ENCODE data around the gene ZNF654. TPM values are rescaled to one million over a fixed set of nuclear protein-coding genes. Genes with fewer than 3 reads are reported as not detected.
A peak's percentile ranks its signal among the peaks of the same experiment; 100 is the strongest.
"Not testable (repeated sequence)": the region's sequence is repeated elsewhere in the genome, so short reads cannot be mapped to it uniquely, and the experiment has no call there.

The ZNF654 gene
- total RNA-seq, 3 donors from 2014 or later, result 13.1 to 20.8 (median 17.4) TPM

GRCh38 chr3:88167704-88168103 is 108.6 kb downstream of the ZNF654 start:
- DNase-seq (no peak), ATAC-seq (no peak)
- intact Hi-C loops (cut with DNase I, micrococcal nuclease), result no loop called here
- Histone ChIP-seq H3K4me3 (no peak overlapping the region), H3K36me3 (ENCODE audit: low read depth) (no peaks in the 10 kb centered on the region), H3K9me3 (no peaks in the 10 kb centered on the region), H3K4me1 (ENCODE audit: low read depth) (no peaks in the 10 kb centered on the region)
- TF ChIP-seq CTCF (IDR thresholded peaks at IDR 0.05), result no peak

- H3K36me3 ChIP-seq (ENCODE audit: low read depth), result no peaks in the 10 kb centered on the region
- no peak for TF ChIP-seq CTCF (IDR thresholded peaks at IDR 0.05)
- no peak for DNase-seq
- intact Hi-C loops (cut with DNase I, micrococcal nuclease), result no loop called here
- no peaks in the 10 kb centered on the region for H3K4me1 ChIP-seq (ENCODE audit: low read depth)
- no peak overlapping the region for H3K4me3 ChIP-seq
- no peak for ATAC-seq
- H3K9me3 ChIP-seq, result no peaks in the 10 kb centered on the region
Measured at GRCh38 chr3:88168171-88168570, 109.1 kb downstream of the ZNF654 start.

- peak in 1 of 3 donors; percentile 24 for DNase-seq
- no peaks in the 10 kb centered on the region for H3K4me1 ChIP-seq (ENCODE audit: low read depth)
- H3K9me3 ChIP-seq, result no peaks in the 10 kb centered on the region
- TF ChIP-seq CTCF (IDR thresholded peaks at IDR 0.05), result no peak
- intact Hi-C loops (cut with DNase I, micrococcal nuclease), result no loop called here
- H3K4me3 ChIP-seq, result no peak overlapping the region
- ATAC-seq, result no peak
- no peaks in the 10 kb centered on the region for H3K36me3 ChIP-seq (ENCODE audit: low read depth)
Measured at GRCh38 chr3:88180398-88180999, 121.4 kb downstream of the ZNF654 start.

- H3K36me3 ChIP-seq (ENCODE audit: low read depth); intact Hi-C loops (cut with DNase I, micrococcal nuclease); DNase-seq; H3K4me1 ChIP-seq (ENCODE audit: low read depth); ATAC-seq; H3K4me3 ChIP-seq; H3K9me3 ChIP-seq: not testable (repeated sequence)
Measured at GRCh38 chr3:88182165-88182918, 123.3 kb downstream of the ZNF654 start.

- DNase-seq, result no peak
- intact Hi-C loops (cut with DNase I, micrococcal nuclease), result no loop called here
- no peak for TF ChIP-seq CTCF (IDR thresholded peaks at IDR 0.05)
- Histone ChIP-seq H3K4me1 (ENCODE audit: low read depth) (no peaks in the 10 kb centered on the region), H3K4me3 (no peak overlapping the region), H3K9me3 (no peaks in the 10 kb centered on the region), H3K36me3 (ENCODE audit: low read depth) (no peaks in the 10 kb centered on the region)
- no peak for ATAC-seq
Measured at GRCh38 chr3:88188436-88188835, 129.4 kb downstream of the ZNF654 start.

- no peak for TF ChIP-seq CTCF (IDR thresholded peaks at IDR 0.05)
- H3K4me1 ChIP-seq (ENCODE audit: low read depth), result no peaks in the 10 kb centered on the region
- intact Hi-C loops (cut with DNase I, micrococcal nuclease), result no loop called here
Measured at GRCh38 chr3:88189361-88189810, 130.3 kb downstream of the ZNF654 start.

More at GRCh38 chr3:88189361-88189810, 130.3 kb downstream of the ZNF654 start:
- DNase-seq, result no peak
- Histone ChIP-seq H3K36me3 (ENCODE audit: low read depth) (no peaks in the 10 kb centered on the region), H3K9me3 (no peaks in the 10 kb centered on the region), H3K4me3 (no peak overlapping the region)
- ATAC-seq, result no peak

Measured in mucosa of descending colon (tissue), 3 donors.